GM18505 (cell line): Measurements from ENCODE around the gene WWOX.

Experiments
- ATAC-seq: cut with Tn5 transposase; IDR thresholded peaks from one replicate; pipeline ENCODE4 v1.9.1; 2021; ENCODE audit not compliant: unreplicated experiment
- POLR2A ChIP-seq: IDR thresholded peaks from 4 replicates; pipeline ENCODE4 v1.6.1; 2011; ENCODE audit warnings: borderline replicate concordance; ENCODE audit not compliant: insufficient read depth, insufficient read length; ENCODE audit errors: extremely low read depth

The WWOX gene

GRCh38 chr16:78183437-78184237 lies 84.2 kb downstream of the WWOX start:
- ATAC-seq: no peak
- TF ChIP-seq POLR2A: no peak

GRCh38 chr16:78184238-78185183 lies 85.1 kb downstream of the WWOX start:
- ATAC-seq: no peak
- no peak for TF ChIP-seq POLR2A

DNA sequence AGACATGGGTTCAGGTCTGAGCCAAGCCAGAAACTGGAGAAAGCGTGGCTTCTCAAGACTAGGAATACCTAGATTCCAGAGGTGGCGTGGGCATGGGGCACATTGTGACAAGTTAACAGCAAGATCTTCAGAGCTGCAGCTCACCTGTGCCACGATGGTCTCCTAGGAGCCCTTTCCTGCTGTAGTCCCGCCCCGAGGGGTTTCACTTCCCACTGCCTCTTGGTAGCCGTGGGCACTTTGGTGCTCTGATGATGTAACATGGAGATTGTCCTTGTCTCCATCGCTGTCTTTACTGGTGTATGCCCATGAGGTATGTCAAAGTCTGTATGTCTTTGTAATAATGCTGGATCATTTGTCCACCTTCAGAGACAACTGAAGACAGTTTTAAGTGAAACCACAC lies 89.7 kb downstream of the WWOX start:
- no peak for TF ChIP-seq POLR2A
- no peak for ATAC-seq

- no peak for TF ChIP-seq POLR2A
- no peak for ATAC-seq
Measured at GRCh38 chr16:78192734-78193488, 93.5 kb downstream of the WWOX start.

GRCh38 chr16:78194948-78195347 lies 95.5 kb downstream of the WWOX start:
- no peak for TF ChIP-seq POLR2A
- ATAC-seq: no peak

- no peak for TF ChIP-seq POLR2A
Measured at GRCh38 chr16:78195797-78196196, 96.3 kb downstream of the WWOX start.

GRCh38 chr16:78196502-78196901 lies 97.0 kb downstream of the WWOX start:
- no peak for ATAC-seq
- TF ChIP-seq POLR2A: no peak

More at GRCh38 chr16:78195797-78196196, 96.3 kb downstream of the WWOX start:
- ATAC-seq: no peak

- ATAC-seq: no peak
- TF ChIP-seq POLR2A: no peak
Measured at GRCh38 chr16:78198288-78198687, 98.8 kb downstream of the WWOX start.

- no peak for ATAC-seq
- TF ChIP-seq POLR2A: no peak
Measured at GRCh38 chr16:78199325-78200022, 100.0 kb downstream of the WWOX start.

GRCh38 chr16:78200023-78200389 lies 100.6 kb downstream of the WWOX start:
- no peak for ATAC-seq
- TF ChIP-seq POLR2A: no peak

DNA sequence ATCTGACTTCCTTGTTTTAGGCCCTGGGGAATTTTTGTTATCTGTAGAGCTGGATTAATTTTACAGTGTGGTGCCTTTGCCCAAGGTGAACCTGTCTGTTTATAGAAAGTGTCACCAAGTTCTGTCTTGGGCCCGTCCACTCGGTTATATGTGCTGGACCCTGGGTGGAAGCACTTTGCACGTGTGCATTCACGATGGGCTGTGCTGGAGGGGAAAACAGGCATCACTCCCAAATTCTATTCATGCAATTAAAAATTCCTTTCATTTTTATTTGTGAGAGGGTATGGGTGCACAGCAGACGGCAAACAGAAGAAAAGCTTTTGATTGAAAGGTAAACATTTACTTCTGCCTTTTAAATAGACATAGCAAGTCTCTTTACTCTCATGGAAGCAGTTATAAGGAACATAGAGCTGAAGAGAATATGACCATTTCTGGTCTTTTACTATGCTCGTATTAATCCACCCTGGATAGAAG lies 101.2 kb downstream of the WWOX start:
- no peak for TF ChIP-seq POLR2A
- ATAC-seq: no peak

GRCh38 chr16:78205506-78205905 lies 106.1 kb downstream of the WWOX start:
- no peak for TF ChIP-seq POLR2A
- ATAC-seq: no peak

DNA sequence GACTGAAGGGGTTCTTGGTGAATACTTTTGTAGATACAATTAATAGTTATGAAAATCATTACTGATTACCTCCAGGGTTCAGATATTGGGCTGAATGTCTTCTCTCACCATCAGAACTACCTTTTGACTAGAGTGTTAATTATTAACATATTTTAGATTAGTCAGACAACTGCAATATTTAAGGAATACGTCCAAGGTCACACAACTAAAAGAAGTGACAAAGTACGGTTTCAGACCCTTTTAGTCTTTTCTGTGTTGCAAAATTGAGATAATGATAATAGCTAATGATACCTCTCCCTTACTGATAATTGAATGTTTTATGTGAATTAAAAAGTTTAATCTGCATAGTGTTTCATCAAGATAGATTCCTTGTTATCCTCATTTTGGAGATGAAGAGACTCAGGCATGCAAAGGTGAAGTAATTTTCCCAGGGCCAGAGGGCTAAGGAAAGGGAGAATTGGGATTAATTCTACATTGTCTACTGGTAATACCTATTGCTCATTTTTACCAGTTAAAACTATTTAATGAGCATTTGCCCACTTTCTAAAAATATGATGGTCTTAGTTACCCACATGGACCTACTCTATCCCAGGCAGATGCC lies 107.3 kb downstream of the WWOX start:
- ATAC-seq: no peak
- no peak for TF ChIP-seq POLR2A
